Gastroesophageal sphincter (tissue), 4 donors: ENCODE results near the gene MRPL51. TPM values are rescaled to one million over a fixed set of nuclear protein-coding genes. Genes with fewer than 3 reads are reported as not detected.
A peak's percentile ranks its signal among the peaks of the same experiment; 100 is the strongest.

Experiments used
- ATAC-seq: fragments of 150-250 bp; one replicate; pipeline ENCODE4 v1.9.1; 2016; ENCODE audit warnings: mild to moderate bottlenecking, moderate library complexity
- H3K27ac ChIP-seq, 4 donors: fragments of 200-600 bp; sonication (generic) in 3 of 4; 1 replicate in 3 of 4; 2 replicates in 1 of 4; pipeline ENCODE4 v1.5.1; 2016 to 2019
- H3K27me3 ChIP-seq: fragments of 200-600 bp; sonication (generic); one replicate; pipeline ENCODE4 v1.5.1; 2019
- H3K36me3 ChIP-seq, 2 donors: fragments of 200-600 bp; sonication (generic); one replicate each; pipeline ENCODE4 v1.5.1; 2019; ENCODE audit warnings: control low read depth in 1 of 2
- H3K4me1 ChIP-seq, 3 donors: fragments of 200-600 bp; sonication (generic); 1 replicate in 2 of 3; 2 replicates in 1 of 3; pipeline ENCODE4 v1.5.1; 2016 to 2019; ENCODE audit warnings: control low read depth in 2 of 3
- H3K4me3 ChIP-seq, 2 donors: fragments of 200-600 bp; sonication (generic); one replicate each; pipeline ENCODE4 v1.5.1; 2019; ENCODE audit warnings: mild to moderate bottlenecking in 1 of 2, moderate library complexity in 1 of 2
- H3K9me3 ChIP-seq, 3 donors: fragments of 200-600 bp; sonication (generic); one replicate each; pipeline ENCODE4 v1.5.1; 2017 to 2019; ENCODE audit warnings: control low read depth in 2 of 3
- CTCF ChIP-seq, 4 experiments: fragments of 200-600 bp in 2 of 4; fragments of 450-650 bp in 2 of 4; sonication (generic) in 1 of 4; IDR thresholded peaks; one replicate each; pipeline ENCODE4 v1.5.1; 2017 to 2019; ENCODE audit warnings: antibody characterized with exemption in 4 of 4, mild to moderate bottlenecking in 2 of 4, moderate library complexity in 2 of 4
- EP300 ChIP-seq: sonication (generic); formaldehyde crosslinking; IDR thresholded peaks from one replicate; pipeline ENCODE4 v1.6.1; 2017; ENCODE audit warnings: antibody characterized with exemption, mild to moderate bottlenecking
- POLR2A ChIP-seq, 2 donors: fragments of 450-650 bp; IDR thresholded peaks; one replicate each; pipeline ENCODE4 v1.6.1; 2017; ENCODE audit warnings: antibody characterized with exemption in 2 of 2, mild to moderate bottlenecking in 2 of 2, moderate library complexity in 1 of 2
- POLR2AphosphoS5 ChIP-seq: sonication (generic); formaldehyde crosslinking; IDR thresholded peaks from one replicate; pipeline ENCODE4 v1.6.1; 2017; ENCODE audit warnings: antibody characterized with exemption
- WGBS, 2 donors: methylation state at CpG; one replicate each; pipeline ENCODE4 v1.1.5; 2018; ENCODE audit warnings: low coverage in 1 of 2; 5-methylcytosine and 5-hydroxymethylcytosine counted together
- total RNA-seq, 4 donors: library from RNA; depleted of rRNA; stranded (reverse); fragments of >200 nt; gene quantifications; one replicate each; pipeline ENCODE4 v1.1.0, GENCODE V29; 2016

The MRPL51 gene
- total RNA-seq, 4 donors from 2014 or later: 51.0 to 99.3 (median 66.0) TPM

GRCh38 chr12:6530576-6531260, 37.7 kb upstream of the MRPL51 start:
- peak overlapping the region in 2 of 4 donors; percentile 96 to 99 for H3K27ac ChIP-seq
- H3K4me1 ChIP-seq: peaks cover 0 to 32% (median 18%) of the 10 kb centered on the region in 3 donors
- ATAC-seq: no peak
- H3K9me3 ChIP-seq: no peaks in the 10 kb centered on the region
- no peaks in the 10 kb centered on the region for H3K27me3 ChIP-seq
- 90 to 92% methylated on average over 6 to 10 of the region's 18 CpGs for WGBS, 2 donors
- H3K36me3 ChIP-seq: peaks cover 0 to 58% of the 10 kb centered on the region in 2 donors
- H3K4me3 ChIP-seq: no peak overlapping the region
- no peak for TF ChIP-seq EP300
- no peak for TF ChIP-seq CTCF (IDR thresholded peaks at IDR 0.05)
- TF ChIP-seq POLR2A (IDR thresholded peaks at IDR 0.05): no peak

- 43% methylated on average over 1 of the region's 9 CpGs; no CpG with 5 or more reads in 1 of the 2 donors for WGBS, 2 donors
- TF ChIP-seq CTCF (IDR thresholded peaks at IDR 0.05) (no peak), POLR2A (IDR thresholded peaks at IDR 0.05) (no peak), POLR2AphosphoS5 (no peak), EP300 (no peak)
- Histone ChIP-seq H3K27me3 (no peaks in the 10 kb centered on the region), H3K9me3 (no peaks in the 10 kb centered on the region), H3K27ac (peak overlapping the region in 1 of 4 donors; percentile 29), H3K4me1 (peaks cover 0 to 27% (median 16%) of the 10 kb centered on the region in 3 donors), H3K36me3 (peaks cover 0 to 72% of the 10 kb centered on the region in 2 donors), H3K4me3 (no peak overlapping the region)
- ATAC-seq: no peak
These were observed 36.3 kb upstream of the MRPL51 start for GRCh38 chr12:6529291-6529737.

- no peak overlapping the region for H3K4me3 ChIP-seq
- TF ChIP-seq CTCF (IDR thresholded peaks at IDR 0.05): no peak
- no peak for TF ChIP-seq POLR2A (IDR thresholded peaks at IDR 0.05)
- no peak for TF ChIP-seq POLR2AphosphoS5
- TF ChIP-seq EP300: no peak
- WGBS, 2 donors: 59 to 87% methylated on average over 6 to 15 of the region's 17 CpGs
- H3K27ac ChIP-seq: peak overlapping the region in 1 of 4 donors; percentile 29
- peaks cover 0 to 78% of the 10 kb centered on the region in 2 donors for H3K36me3 ChIP-seq
- H3K4me1 ChIP-seq: peaks cover 0 to 22% (median 16%) of the 10 kb centered on the region in 3 donors
- H3K27me3 ChIP-seq: no peaks in the 10 kb centered on the region
- ATAC-seq: no peak
- no peaks in the 10 kb centered on the region for H3K9me3 ChIP-seq
These were observed 35.6 kb upstream of the MRPL51 start for GRCh38 chr12:6528539-6529235.

- 65 to 78% methylated on average over 1 to 2 of the region's 4 CpGs for WGBS, 2 donors
- Histone ChIP-seq H3K27ac (peak overlapping the region in 1 of 4 donors; percentile 29), H3K27me3 (no peaks in the 10 kb centered on the region), H3K4me1 (peaks cover 0 to 12% (median 8%) of the 10 kb centered on the region in 3 donors), H3K36me3 (peaks cover 0 to 88% of the 10 kb centered on the region in 2 donors), H3K4me3 (no peak overlapping the region), H3K9me3 (no peaks in the 10 kb centered on the region)
- ATAC-seq: no peak
- TF ChIP-seq CTCF (IDR thresholded peaks at IDR 0.05): no peak
- no peak for TF ChIP-seq POLR2AphosphoS5
- TF ChIP-seq POLR2A (IDR thresholded peaks at IDR 0.05): no peak
- TF ChIP-seq EP300: no peak
These were observed 34.6 kb upstream of the MRPL51 start for GRCh38 chr12:6527711-6528110.
